HUES6 (cell line): ENCODE results near the gene TCAP.
"Not testable (repeated sequence)": the region's sequence is repeated elsewhere in the genome, so short reads cannot be mapped to it uniquely, and the experiment has no call there.

Source experiments
- H3K27ac ChIP-seq: 2 replicates; pipeline ENCODE4 v1.7.0; 2013; ENCODE audit warnings: low read depth, mild to moderate bottlenecking, low read length, inconsistent platforms
- H3K27me3 ChIP-seq: 2 replicates; pipeline ENCODE4 v1.6.1; 2013; ENCODE audit warnings: low read length; ENCODE audit not compliant: control insufficient read depth, insufficient read depth
- H3K36me3 ChIP-seq: 2 replicates; pipeline ENCODE4 v1.6.1; 2013; ENCODE audit warnings: low read length; ENCODE audit not compliant: control insufficient read depth, insufficient read depth
- H3K4me1 ChIP-seq: 2 replicates; pipeline ENCODE4 v1.6.1; 2013; ENCODE audit warnings: low read length; ENCODE audit not compliant: control insufficient read depth, insufficient read depth
- H3K4me3 ChIP-seq: 2 replicates; pipeline ENCODE4 v1.5.1; 2013; ENCODE audit warnings: low read depth, low read length
- H3K9ac ChIP-seq: one replicate; pipeline ENCODE4 v1.6.1; 2013; ENCODE audit warnings: mild to moderate bottlenecking, low read length
- H3K9me3 ChIP-seq: 2 replicates; pipeline ENCODE4 v1.6.1; 2013; ENCODE audit warnings: low read depth, low read length; ENCODE audit not compliant: control insufficient read depth, insufficient read depth

TCAP gene

GRCh38 chr17:39697961-39698360 is 32.8 kb downstream of the TCAP start:
- H3K27me3 ChIP-seq, result no peaks in the 10 kb centered on the region
- H3K4me1 ChIP-seq, result peaks cover 48% of the 10 kb centered on the region
- no peaks in the 10 kb centered on the region for H3K36me3 ChIP-seq
- H3K9ac ChIP-seq, result no peak overlapping the region
- no peaks in the 10 kb centered on the region for H3K9me3 ChIP-seq
- no peak overlapping the region for H3K4me3 ChIP-seq
- H3K27ac ChIP-seq, result no peak overlapping the region

DNA sequence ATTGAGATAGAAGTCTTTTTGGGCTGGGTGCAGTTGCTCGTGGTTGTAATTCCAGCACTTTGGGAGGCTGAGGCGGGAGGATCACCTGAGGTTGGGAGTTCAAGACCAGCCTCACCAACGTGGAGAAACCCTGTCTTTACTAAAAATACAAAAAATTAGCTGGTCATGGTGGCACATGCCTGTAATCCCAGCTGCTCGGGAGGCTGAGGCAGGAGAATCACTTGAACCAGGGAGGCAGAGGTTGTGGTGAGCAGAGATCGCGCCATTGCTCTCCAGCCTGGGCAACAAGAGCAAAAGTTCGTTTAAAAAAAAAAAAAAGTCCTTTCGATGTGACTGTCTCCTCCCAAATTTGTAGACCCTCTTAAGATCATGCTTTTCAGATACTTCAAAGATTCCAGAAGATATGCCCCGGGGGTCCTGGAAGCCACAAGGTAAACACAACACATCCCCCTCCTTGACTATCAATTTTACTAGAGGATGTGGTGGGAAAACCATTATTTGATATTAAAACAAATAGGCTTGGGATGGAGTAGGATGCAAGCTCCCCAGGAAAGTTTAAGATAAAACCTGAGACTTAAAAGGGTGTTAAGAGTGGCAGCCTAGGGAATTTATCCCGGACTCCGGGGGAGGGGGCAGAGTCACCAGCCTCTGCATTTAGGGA is 34.1 kb downstream of the TCAP start:
- not testable (repeated sequence) for H3K27me3 ChIP-seq, H3K36me3 ChIP-seq, H3K9me3 ChIP-seq
- H3K4me1 ChIP-seq, result peaks cover 61% of the 10 kb centered on the region
- peak overlapping the region; percentile 56 for H3K9ac ChIP-seq
- H3K27ac ChIP-seq, result peak overlapping the region; percentile 84
- H3K4me3 ChIP-seq, result peak overlapping the region; percentile 84

GRCh38 chr17:39699818-39700147 is 34.6 kb downstream of the TCAP start, which contains the start of gene ERBB2:
Gene ERBB2 (plus strand): TSS chr17:39700064. CDS start chr17:39700239, 175 bp downstream.
- H3K27ac ChIP-seq, result peak within 1 kb of the TSS; percentile 84
- H3K27me3 ChIP-seq, result no peaks in the 10 kb centered on the region
- H3K9ac ChIP-seq, result peak within 1 kb of the TSS; percentile 56
- peaks cover 12% of the 10 kb centered on the region; the same call in 1 of the 2 replicates for H3K36me3 ChIP-seq
- H3K9me3 ChIP-seq, result no peaks in the 10 kb centered on the region
- peak within 1 kb of the TSS; percentile 84 for H3K4me3 ChIP-seq
- peaks cover 61% of the 10 kb centered on the region for H3K4me1 ChIP-seq

DNA sequence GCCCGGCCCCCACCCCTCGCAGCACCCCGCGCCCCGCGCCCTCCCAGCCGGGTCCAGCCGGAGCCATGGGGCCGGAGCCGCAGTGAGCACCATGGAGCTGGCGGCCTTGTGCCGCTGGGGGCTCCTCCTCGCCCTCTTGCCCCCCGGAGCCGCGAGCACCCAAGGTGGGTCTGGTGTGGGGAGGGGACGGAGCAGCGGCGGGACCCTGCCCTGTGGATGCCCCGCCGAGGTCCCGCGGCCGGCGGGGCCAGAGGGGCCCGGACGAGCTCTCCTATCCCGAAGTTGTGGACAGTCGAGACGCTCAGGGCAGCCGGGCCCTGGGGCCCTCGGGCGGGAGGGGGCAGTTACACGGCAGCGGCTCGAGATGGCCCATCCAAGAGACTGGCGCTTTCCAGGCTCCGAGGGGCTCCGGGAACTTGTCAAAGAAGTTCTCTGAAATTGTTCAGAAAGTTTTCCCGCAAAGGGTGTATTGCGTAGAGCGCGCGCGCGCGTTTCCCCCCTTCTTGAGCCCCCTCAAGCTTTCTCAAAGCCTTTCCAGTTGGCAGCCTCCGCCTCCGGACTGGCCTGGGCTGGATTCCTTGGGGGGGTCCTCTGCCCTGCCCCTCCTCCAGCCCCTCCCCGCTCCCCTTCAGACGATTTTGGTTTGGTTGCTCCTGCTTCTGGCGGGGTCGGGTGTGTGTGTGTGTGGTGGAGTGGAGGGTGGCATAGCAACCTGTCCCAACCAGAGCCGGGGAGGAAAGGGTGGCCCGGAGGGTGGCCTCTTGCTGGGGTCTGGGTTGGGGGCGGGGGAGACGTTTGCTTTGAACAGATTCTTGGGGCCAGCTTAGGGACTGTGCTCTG is 35.2 kb downstream of the TCAP start:
- Histone ChIP-seq H3K4me1 (peaks cover 61% of the 10 kb centered on the region), H3K27me3 (no peaks in the 10 kb centered on the region), H3K9ac (peak overlapping the region; percentile 56), H3K4me3 (peak overlapping the region; percentile 84), H3K9me3 (no peaks in the 10 kb centered on the region), H3K27ac (peak overlapping the region; percentile 84), H3K36me3 (peaks cover 12% of the 10 kb centered on the region; the same call in 1 of the 2 replicates)

DNA sequence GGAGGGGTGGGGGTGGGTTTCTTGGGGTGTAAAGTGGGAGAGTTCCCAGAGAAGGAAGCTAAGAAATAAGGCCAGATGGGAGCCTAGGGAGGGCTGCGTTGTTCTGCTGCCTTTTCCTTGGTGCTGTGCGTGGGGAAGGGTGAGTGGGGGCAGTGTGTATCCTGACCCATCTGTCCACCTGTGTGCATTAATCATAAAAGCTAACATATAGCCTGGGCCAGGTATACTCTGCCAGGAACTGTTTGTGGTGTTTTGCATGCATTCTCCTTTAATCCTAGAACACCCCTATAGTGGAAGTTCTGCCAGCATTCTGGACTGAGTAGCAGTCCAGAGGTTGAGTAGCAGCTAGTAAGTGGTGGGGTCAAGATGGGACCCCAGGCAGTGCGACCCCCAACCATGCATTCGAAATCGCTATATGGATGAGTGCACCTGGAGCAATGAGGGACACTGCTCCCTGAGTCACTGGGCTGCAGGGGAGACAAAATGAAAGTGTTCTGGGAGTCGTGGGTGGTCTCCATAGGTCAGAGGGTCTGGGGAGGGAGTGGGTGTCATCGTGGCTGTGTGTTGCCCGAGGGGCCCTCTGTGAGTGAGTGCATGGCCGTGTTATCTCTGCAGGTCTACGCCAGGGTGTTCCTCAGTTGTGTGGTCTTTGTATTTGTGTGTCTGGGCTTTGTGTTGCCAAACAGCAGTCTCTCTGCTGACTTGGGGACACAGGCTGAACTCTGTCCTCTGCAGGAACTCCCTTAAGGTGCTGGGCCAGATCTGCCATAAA is 36.0 kb downstream of the TCAP start:
- peak overlapping the region; percentile 35 for H3K9ac ChIP-seq
- H3K27ac ChIP-seq, result no peak overlapping the region
- H3K36me3 ChIP-seq, result peaks cover 15% of the 10 kb centered on the region; the same call in 1 of the 2 replicates
- no peaks in the 10 kb centered on the region for H3K27me3 ChIP-seq
- H3K4me1 ChIP-seq, result peaks cover 61% of the 10 kb centered on the region
- peak overlapping the region; percentile 84 for H3K4me3 ChIP-seq
- no peaks in the 10 kb centered on the region for H3K9me3 ChIP-seq

DNA sequence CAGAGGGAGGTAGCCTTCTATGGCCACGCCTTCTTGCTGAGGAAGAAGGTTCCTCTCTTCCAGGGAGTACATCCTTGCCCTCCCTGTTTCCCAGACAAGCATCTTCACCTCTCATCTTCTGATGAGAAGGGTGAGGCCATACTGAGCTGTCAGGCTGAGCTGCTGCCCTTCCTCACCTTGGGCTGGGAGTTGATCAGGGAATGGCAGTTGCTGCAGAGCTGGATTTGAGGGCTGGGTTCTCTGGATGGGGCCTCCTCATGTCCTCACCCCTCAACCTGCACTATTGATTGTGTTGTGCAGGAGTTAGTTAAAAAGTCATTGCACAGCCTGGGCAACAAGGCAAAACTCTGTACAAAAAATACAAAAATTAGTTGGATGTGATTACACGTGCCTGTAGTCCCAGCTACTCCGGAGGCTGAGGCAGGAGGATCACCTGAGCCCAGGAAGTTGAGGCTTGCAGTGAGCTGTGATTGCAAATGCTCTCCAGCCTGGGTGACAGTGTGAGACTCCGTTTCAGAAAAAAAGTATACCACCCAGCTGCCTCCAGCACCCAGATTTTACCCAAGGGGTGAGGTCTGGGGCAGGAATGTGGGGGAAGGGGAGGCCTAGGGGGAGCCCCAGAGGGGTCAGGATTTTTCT is 36.8 kb downstream of the TCAP start:
- no peak overlapping the region for H3K9ac ChIP-seq
- peak overlapping the region; percentile 84 for H3K4me3 ChIP-seq
- H3K27me3 ChIP-seq, result no peaks in the 10 kb centered on the region
- H3K9me3 ChIP-seq, result no peaks in the 10 kb centered on the region
- H3K36me3 ChIP-seq, result peaks cover 22% of the 10 kb centered on the region
- peaks cover 56% of the 10 kb centered on the region for H3K4me1 ChIP-seq
- no peak overlapping the region for H3K27ac ChIP-seq

GRCh38 chr17:39702901-39703893 is 38.0 kb downstream of the TCAP start:
- Histone ChIP-seq H3K36me3 (peaks cover 34% of the 10 kb centered on the region), H3K9ac (no peak overlapping the region), H3K4me3 (no peak overlapping the region), H3K27ac (no peak overlapping the region), H3K4me1 (peaks cover 56% of the 10 kb centered on the region), H3K9me3 (no peaks in the 10 kb centered on the region), H3K27me3 (no peaks in the 10 kb centered on the region)

GRCh38 chr17:39703913-39704312 is 38.8 kb downstream of the TCAP start:
- Histone ChIP-seq H3K27me3 (no peaks in the 10 kb centered on the region), H3K36me3 (peaks cover 41% of the 10 kb centered on the region), H3K9me3 (no peaks in the 10 kb centered on the region), H3K27ac (no peak overlapping the region), H3K4me3 (no peak overlapping the region), H3K9ac (no peak overlapping the region), H3K4me1 (peaks cover 56% of the 10 kb centered on the region)

DNA sequence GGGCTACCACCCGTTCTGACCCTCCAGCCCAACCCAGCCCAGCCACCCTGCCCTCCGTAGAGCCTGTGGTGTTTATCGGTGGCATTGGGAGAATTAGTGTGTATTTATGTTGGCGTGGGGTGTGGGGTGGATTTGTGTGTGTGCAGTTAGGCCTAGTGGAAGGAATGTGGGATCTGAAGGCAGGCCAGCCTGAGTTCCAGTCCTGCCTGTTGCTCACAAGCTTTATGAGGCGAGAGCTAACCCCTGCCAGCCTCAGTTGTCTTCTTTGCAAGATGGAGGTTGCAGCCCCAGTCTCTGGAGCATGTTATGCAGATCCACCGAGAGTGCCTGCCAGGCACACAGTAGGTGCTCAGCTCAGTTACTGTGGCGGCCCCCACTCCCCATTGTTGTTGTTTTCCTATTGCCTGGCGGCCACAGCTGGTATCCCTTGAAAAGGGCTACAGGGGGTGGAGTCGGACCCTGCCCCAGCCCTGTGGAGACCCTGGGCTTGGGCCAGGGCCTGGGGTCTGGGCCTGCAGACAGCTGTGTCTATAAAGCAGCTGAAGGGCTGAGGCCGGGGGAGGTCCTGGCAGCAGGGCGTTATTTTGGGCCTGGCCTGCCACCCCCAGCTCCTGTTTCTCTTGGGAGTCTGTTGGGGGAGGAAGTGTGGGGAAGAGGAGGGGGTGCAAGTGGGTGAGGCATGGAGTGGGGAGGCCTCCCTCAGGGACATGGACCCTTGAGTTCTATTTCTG is 39.8 kb downstream of the TCAP start:
- Histone ChIP-seq H3K4me1 (peaks cover 51% of the 10 kb centered on the region), H3K9ac (no peak overlapping the region), H3K27me3 (no peaks in the 10 kb centered on the region), H3K4me3 (no peak overlapping the region), H3K36me3 (peaks cover 52% of the 10 kb centered on the region), H3K27ac (peak overlapping the region; percentile 29), H3K9me3 (no peaks in the 10 kb centered on the region)
